Testis (tissue), 3 donors: ENCODE data around the gene PCNX1. TPM values are rescaled to one million over a fixed set of nuclear protein-coding genes. Genes with fewer than 3 reads are reported as not detected.
"Not testable (repeated sequence)": the region's sequence is repeated elsewhere in the genome, so short reads cannot be mapped to it uniquely, and the experiment has no call there.

Experiments
- DNase-seq: peaks from one replicate; pipeline ENCODE4 v3.0.0-alpha.2; 2019
- H3K27ac ChIP-seq, 2 donors: fragments of 200-600 bp; sonication (generic); one replicate each; pipeline ENCODE4 v1.5.1; 2019
- H3K27me3 ChIP-seq: fragments of 200-600 bp; sonication (generic); one replicate; pipeline ENCODE4 v1.5.1; 2019
- H3K36me3 ChIP-seq: fragments of 200-600 bp; sonication (generic); one replicate; pipeline ENCODE4 v1.5.1; 2017; ENCODE audit warnings: low read depth; ENCODE audit errors: missing control alignments
- H3K4me1 ChIP-seq: fragments of 200-600 bp; sonication (generic); one replicate; pipeline ENCODE4 v1.5.1; 2019
- H3K4me3 ChIP-seq, 2 donors: fragments of 200-600 bp; sonication (generic); one replicate each; pipeline ENCODE4 v1.5.1; 2017 to 2019
- H3K9me3 ChIP-seq: fragments of 200-600 bp; sonication (generic); one replicate; pipeline ENCODE4 v1.5.1; 2017
- CTCF ChIP-seq, 3 experiments: fragments of 450-650 bp in 2 of 3; fragments of 200-600 bp in 1 of 3; sonication (generic) in 1 of 3; IDR thresholded peaks; one replicate each; pipeline ENCODE4 v1.5.1; 2016 to 2019; ENCODE audit warnings: antibody characterized with exemption in 3 of 3, mild to moderate bottlenecking in 2 of 3, moderate library complexity in 1 of 3
- POLR2A ChIP-seq: fragments of 450-650 bp; IDR thresholded peaks from one replicate; pipeline ENCODE4 v1.6.1; 2017; ENCODE audit warnings: antibody characterized with exemption, mild to moderate bottlenecking, moderate library complexity
- WGBS, 2 donors: methylation state at CpG; one replicate each; pipeline ENCODE4 v1.1.5; 2018; 5-methylcytosine and 5-hydroxymethylcytosine counted together
- intact Hi-C: fragments of 100-400 bp; cut with DNase I; formaldehyde crosslinking; loops from one replicate; pipeline ENCODE4 v1.15.1; 2023; ENCODE audit warnings: low total_unique reads
- polyA plus RNA-seq: library from polyadenylated mRNA; stranded (reverse); fragments of 350-450 nt; fragmentation: Illumina TruSeq; extraction: RNeasy Lipid Tissue Mini Kit (QIAGEN cat#74804); gene quantifications from one replicate; pipeline ENCODE4 v1.2.3, GENCODE V29; 2014; ENCODE audit warnings: low read depth, low replicate concordance; ENCODE audit not compliant: insufficient read depth
- total RNA-seq, 2 donors: library from RNA; depleted of rRNA; stranded (reverse); fragments of >200 nt; gene quantifications; one replicate each; pipeline ENCODE4 v1.2.3, GENCODE V29; 2016

Gene PCNX1
- total and polyA plus RNA-seq, 3 donors from 2014 or later, result 70.9 to 123 (median 105) TPM

DNA sequence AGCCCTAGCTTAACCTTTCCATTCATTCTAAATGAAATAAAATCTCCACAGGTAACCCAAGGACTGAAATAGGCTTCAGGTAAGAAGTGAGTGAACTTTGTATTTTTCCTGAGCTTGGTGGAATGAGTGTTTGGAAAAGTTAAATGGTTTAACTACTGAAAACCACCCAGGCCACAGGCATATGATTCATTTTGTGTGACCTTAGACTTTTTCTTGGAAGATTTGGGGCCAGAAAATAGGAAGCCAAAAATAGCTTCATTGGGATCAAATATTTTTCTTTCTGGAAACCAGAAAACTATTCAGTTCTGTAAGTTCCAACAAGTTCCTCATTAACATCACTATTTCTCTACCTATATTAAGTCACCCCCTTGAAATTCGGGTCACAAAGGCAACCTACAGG is 212.6 kb downstream of the PCNX1 start:
- H3K4me1 ChIP-seq, result peaks cover 10% of the 10 kb centered on the region
- H3K4me3 ChIP-seq, result no peak overlapping the region
- TF ChIP-seq POLR2A (no peak), CTCF (IDR thresholded peaks at IDR 0.05) (no peak)
- no peaks in the 10 kb centered on the region for H3K9me3 ChIP-seq
- no peak overlapping the region for H3K27ac ChIP-seq
- no peaks in the 10 kb centered on the region for H3K27me3 ChIP-seq
- intact Hi-C loops, result no loop called here
- no peaks in the 10 kb centered on the region for H3K36me3 ChIP-seq
- no peak for DNase-seq
- 88 to 91% methylated on average over 1 of the region's 1 CpG for WGBS, 2 donors

- Histone ChIP-seq H3K4me3 (no peak overlapping the region), H3K9me3 (no peaks in the 10 kb centered on the region), H3K4me1 (peaks cover 10% of the 10 kb centered on the region), H3K27ac (no peak overlapping the region), H3K27me3 (no peaks in the 10 kb centered on the region), H3K36me3 (no peaks in the 10 kb centered on the region)
- 86 to 100% methylated on average over 1 of the region's 1 CpG for WGBS, 2 donors
- intact Hi-C loops, result no loop called here
- TF ChIP-seq CTCF (IDR thresholded peaks at IDR 0.05), result no peak
- TF ChIP-seq POLR2A, result no peak
- no peak for DNase-seq
These were observed 213.7 kb downstream of the PCNX1 start for GRCh38 chr14:71121001-71121400.

DNA sequence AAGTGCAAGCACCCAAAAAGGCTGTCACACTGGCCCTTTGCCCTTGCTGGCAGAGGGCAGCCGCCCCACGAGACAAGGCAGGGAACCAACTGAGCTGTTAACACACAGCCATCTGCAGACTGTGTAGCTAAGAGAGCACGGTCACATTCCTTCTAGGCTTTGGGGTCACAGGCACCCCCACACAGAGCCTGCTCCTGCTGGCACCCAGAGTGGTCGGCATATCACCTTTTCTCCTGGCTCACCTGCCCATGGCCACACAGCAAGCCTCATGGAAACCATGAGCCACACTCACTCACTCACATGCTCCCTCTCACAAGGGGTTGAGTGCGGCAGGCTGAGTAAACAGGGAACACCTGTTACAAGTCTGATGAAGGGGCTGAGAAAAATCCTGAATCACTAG is 214.5 kb downstream of the PCNX1 start:
- intact Hi-C loops, result no loop called here
- 96 to 97% methylated on average over 5 of the region's 5 CpGs for WGBS, 2 donors

GRCh38 chr14:71122866-71123565 is 215.8 kb downstream of the PCNX1 start:
- Histone ChIP-seq H3K27ac (no peak overlapping the region), H3K4me3 (no peak overlapping the region), H3K36me3 (no peaks in the 10 kb centered on the region), H3K4me1 (peaks cover 10% of the 10 kb centered on the region), H3K27me3 (no peaks in the 10 kb centered on the region), H3K9me3 (no peaks in the 10 kb centered on the region)
- DNase-seq, result no peak
- 40 to 44% methylated on average over 2 of the region's 2 CpGs for WGBS, 2 donors
- intact Hi-C loops, result no loop called here
- TF ChIP-seq CTCF (IDR thresholded peaks at IDR 0.05), result no peak
- TF ChIP-seq POLR2A, result no peak

More for the DNA sequence above, 214.5 kb downstream of the PCNX1 start:
- no peak for DNase-seq
- Histone ChIP-seq H3K27me3 (no peaks in the 10 kb centered on the region), H3K36me3 (no peaks in the 10 kb centered on the region), H3K4me3 (no peak overlapping the region), H3K9me3 (no peaks in the 10 kb centered on the region), H3K27ac (no peak overlapping the region), H3K4me1 (peaks cover 10% of the 10 kb centered on the region)
- TF ChIP-seq POLR2A (no peak), CTCF (IDR thresholded peaks at IDR 0.05) (no peak)

- Histone ChIP-seq H3K4me1 (peaks cover 10% of the 10 kb centered on the region), H3K36me3 (no peaks in the 10 kb centered on the region), H3K27ac (no peak overlapping the region), H3K27me3 (no peaks in the 10 kb centered on the region), H3K9me3 (no peaks in the 10 kb centered on the region), H3K4me3 (no peak overlapping the region)
- DNase-seq, result no peak
- intact Hi-C loops, result no loop called here
- WGBS, 2 donors, result 92 to 98% methylated on average over 3 to 4 of the region's 4 CpGs
- TF ChIP-seq CTCF (IDR thresholded peaks at IDR 0.05) (no peak), POLR2A (no peak)
These were observed 216.4 kb downstream of the PCNX1 start for GRCh38 chr14:71123579-71124135.

GRCh38 chr14:71129716-71130490 is 222.6 kb downstream of the PCNX1 start:
- 93% methylated on average over 9 of the region's 9 CpGs for WGBS, 2 donors
- intact Hi-C loops, H3K4me3 ChIP-seq, DNase-seq, H3K9me3 ChIP-seq, H3K27me3 ChIP-seq, H3K27ac ChIP-seq, H3K4me1 ChIP-seq, H3K36me3 ChIP-seq: not testable (repeated sequence)
